Panc1 (cell line): ENCODE data around the gene LIPF. TPM values are rescaled to one million over a fixed set of nuclear protein-coding genes. Genes with fewer than 3 reads are reported as not detected.

ENCODE experiments used
- ATAC-seq: fragments of 200-7000 bp; cut with Tn5 transposase; 2 replicates; pipeline ENCODE4 v1.9.1; 2020; ENCODE audit warnings: mild to moderate bottlenecking, moderate library complexity
- BruUV-seq: library from RNA; stranded (reverse); fragments of 400-500 nt; replicated peaks from 2 replicates; lab custom pipeline; 2021; lab: Mats Ljungman, UMichigan
- CTCF ChIA-PET: fragments of 300-600 bp; sonication (Branson Sonifier 250); formaldehyde crosslinking; loops from one replicate; lab custom pipeline; 2022; ENCODE audit warnings: antibody characterized with exemption; lab: Charles Lee
- POLR2A ChIA-PET: fragments of 300-600 bp; sonication (Branson Sonifier 250); formaldehyde crosslinking; loops from one replicate; lab custom pipeline; 2022; ENCODE audit warnings: antibody characterized with exemption; lab: Charles Lee
- DNase-seq: peaks from one replicate; pipeline ENCODE4 v3.0.0-alpha.2; 2010; ENCODE audit warnings: low read depth, low spot score
- H3K27ac ChIP-seq: 2 replicates; pipeline ENCODE4 v1.5.1; 2011; ENCODE audit warnings: mild to moderate bottlenecking, low read length, inconsistent platforms
- H3K27me3 ChIP-seq: fragments of 200-500 bp; sonication (Bioruptor generic); 2 replicates; pipeline ENCODE4 v1.6.0; 2014; ENCODE audit warnings: low read length, inconsistent platforms; ENCODE audit not compliant: control insufficient read depth, insufficient read depth
- H3K36me3 ChIP-seq: fragments of 200-500 bp; sonication (Bioruptor generic); 2 replicates; pipeline ENCODE4 v1.5.1; 2014; ENCODE audit warnings: inconsistent platforms, mild to moderate bottlenecking, low read length, moderate library complexity; ENCODE audit not compliant: control insufficient read depth, insufficient read depth
- H3K4me1 ChIP-seq: 2 replicates; pipeline ENCODE4 v1.5.1; 2011; ENCODE audit warnings: inconsistent platforms, mild to moderate bottlenecking, low read length, moderate library complexity; ENCODE audit not compliant: control insufficient read depth, insufficient read depth
- H3K4me3 ChIP-seq, 2 experiments: 2 replicates each; pipeline ENCODE4 v1.5.1; 2011 to 2012; ENCODE audit warnings: low read depth in 2 of 2, low read length in 2 of 2, mild to moderate bottlenecking in 2 of 2, inconsistent platforms in 1 of 2, moderate library complexity in 1 of 2
- H3K9me3 ChIP-seq: fragments of 200-500 bp; sonication (Bioruptor generic); 2 replicates; pipeline ENCODE4 v1.5.1; 2014; ENCODE audit warnings: low read depth, mild to moderate bottlenecking, inconsistent platforms, low read length, moderate library complexity; ENCODE audit not compliant: control insufficient read depth, insufficient read depth
- POLR2AphosphoS5 ChIP-seq: IDR thresholded peaks from 2 replicates; pipeline ENCODE4 v1.6.1; 2012; ENCODE audit warnings: mild to moderate bottlenecking, low read depth, low read length, moderate library complexity
- SIN3A ChIP-seq: IDR thresholded peaks from 2 replicates; pipeline ENCODE4 v1.6.1; 2012; ENCODE audit warnings: low read depth, mild to moderate bottlenecking, low read length, moderate library complexity, borderline replicate concordance; ENCODE audit not compliant: insufficient read depth
- TCF7L2 ChIP-seq: IDR thresholded peaks from 2 replicates; pipeline ENCODE4 v1.6.1; 2011; ENCODE audit warnings: mild to moderate bottlenecking, low read depth, low read length, inconsistent platforms
- in situ Hi-C: cut with HindIII; loops from 2 replicates; pipeline ENCODE4 v1.10.0; 2016; ENCODE audit warnings: low sequenced_read_pairs, low pct_unique_long_range_greater_than_20kb
- intact Hi-C: fragments of 100-400 bp; cut with micrococcal nuclease; formaldehyde crosslinking; loops from one replicate; pipeline ENCODE4 v1.10.0; 2022; ENCODE audit not compliant: unreplicated experiment
- total RNA-seq: library from RNA; stranded (reverse); gene quantifications from one replicate; pipeline ENCODE4 v1.2.1, GENCODE V29; 2021; ENCODE audit not compliant: unreplicated experiment
- TF ChIP-seq, protein P1 (sequence below), 2 experiments: IDR thresholded peaks; 2 replicates each; pipeline ENCODE4 v1.6.1; 2011 to 2012; ENCODE audit warnings: low read depth in 2 of 2, control low read depth in 1 of 2, low read length in 1 of 2, mild to moderate bottlenecking in 1 of 2, moderate library complexity in 1 of 2; ENCODE audit not compliant: insufficient read depth in 1 of 2
- TF ChIP-seq, protein P2 (sequence below): fragments of 450-650 bp; IDR thresholded peaks from 2 replicates; pipeline ENCODE4 v1.5.1; 2017; ENCODE audit warnings: mild to moderate bottlenecking

Gene LIPF
- total RNA-seq, 1 experiment from 2014 or later, result not detected

DNA sequence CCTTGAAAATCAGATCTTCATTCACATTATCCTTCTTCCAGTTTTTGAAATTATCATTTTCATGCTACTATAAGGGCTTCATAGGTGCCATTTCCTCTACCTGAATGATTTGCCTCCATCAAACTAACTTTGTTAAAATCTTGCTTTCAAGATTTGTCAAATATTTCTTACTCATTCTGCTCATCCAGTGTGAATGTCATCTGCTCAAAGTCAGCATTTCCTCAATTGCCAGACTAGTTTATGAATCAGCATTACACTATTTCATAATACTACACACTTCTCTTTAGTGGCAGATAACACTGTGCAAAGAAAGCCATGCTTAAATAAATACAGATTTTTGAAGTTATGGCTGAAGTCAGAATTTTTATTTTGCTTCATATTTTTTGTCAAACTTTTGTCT is 21.3 kb upstream of the LIPF start:
- H3K4me1 ChIP-seq, result no peaks in the 10 kb centered on the region
- in situ Hi-C loops, result no loop called here
- TF ChIP-seq POLR2AphosphoS5 (no peak), SIN3A (no peak), TCF7L2 (no peak)
- TF ChIP-seq, protein P1, sequence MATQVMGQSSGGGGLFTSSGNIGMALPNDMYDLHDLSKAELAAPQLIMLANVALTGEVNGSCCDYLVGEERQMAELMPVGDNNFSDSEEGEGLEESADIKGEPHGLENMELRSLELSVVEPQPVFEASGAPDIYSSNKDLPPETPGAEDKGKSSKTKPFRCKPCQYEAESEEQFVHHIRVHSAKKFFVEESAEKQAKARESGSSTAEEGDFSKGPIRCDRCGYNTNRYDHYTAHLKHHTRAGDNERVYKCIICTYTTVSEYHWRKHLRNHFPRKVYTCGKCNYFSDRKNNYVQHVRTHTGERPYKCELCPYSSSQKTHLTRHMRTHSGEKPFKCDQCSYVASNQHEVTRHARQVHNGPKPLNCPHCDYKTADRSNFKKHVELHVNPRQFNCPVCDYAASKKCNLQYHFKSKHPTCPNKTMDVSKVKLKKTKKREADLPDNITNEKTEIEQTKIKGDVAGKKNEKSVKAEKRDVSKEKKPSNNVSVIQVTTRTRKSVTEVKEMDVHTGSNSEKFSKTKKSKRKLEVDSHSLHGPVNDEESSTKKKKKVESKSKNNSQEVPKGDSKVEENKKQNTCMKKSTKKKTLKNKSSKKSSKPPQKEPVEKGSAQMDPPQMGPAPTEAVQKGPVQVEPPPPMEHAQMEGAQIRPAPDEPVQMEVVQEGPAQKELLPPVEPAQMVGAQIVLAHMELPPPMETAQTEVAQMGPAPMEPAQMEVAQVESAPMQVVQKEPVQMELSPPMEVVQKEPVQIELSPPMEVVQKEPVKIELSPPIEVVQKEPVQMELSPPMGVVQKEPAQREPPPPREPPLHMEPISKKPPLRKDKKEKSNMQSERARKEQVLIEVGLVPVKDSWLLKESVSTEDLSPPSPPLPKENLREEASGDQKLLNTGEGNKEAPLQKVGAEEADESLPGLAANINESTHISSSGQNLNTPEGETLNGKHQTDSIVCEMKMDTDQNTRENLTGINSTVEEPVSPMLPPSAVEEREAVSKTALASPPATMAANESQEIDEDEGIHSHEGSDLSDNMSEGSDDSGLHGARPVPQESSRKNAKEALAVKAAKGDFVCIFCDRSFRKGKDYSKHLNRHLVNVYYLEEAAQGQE (IDR thresholded peaks at IDR 0.05; ENCODE audit: insufficient read depth in 1 of 2, low read depth in 2 of 2, low read length in 1 of 2), result no peak
- TF ChIP-seq, protein P2, sequence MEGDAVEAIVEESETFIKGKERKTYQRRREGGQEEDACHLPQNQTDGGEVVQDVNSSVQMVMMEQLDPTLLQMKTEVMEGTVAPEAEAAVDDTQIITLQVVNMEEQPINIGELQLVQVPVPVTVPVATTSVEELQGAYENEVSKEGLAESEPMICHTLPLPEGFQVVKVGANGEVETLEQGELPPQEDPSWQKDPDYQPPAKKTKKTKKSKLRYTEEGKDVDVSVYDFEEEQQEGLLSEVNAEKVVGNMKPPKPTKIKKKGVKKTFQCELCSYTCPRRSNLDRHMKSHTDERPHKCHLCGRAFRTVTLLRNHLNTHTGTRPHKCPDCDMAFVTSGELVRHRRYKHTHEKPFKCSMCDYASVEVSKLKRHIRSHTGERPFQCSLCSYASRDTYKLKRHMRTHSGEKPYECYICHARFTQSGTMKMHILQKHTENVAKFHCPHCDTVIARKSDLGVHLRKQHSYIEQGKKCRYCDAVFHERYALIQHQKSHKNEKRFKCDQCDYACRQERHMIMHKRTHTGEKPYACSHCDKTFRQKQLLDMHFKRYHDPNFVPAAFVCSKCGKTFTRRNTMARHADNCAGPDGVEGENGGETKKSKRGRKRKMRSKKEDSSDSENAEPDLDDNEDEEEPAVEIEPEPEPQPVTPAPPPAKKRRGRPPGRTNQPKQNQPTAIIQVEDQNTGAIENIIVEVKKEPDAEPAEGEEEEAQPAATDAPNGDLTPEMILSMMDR, result no peak

DNA sequence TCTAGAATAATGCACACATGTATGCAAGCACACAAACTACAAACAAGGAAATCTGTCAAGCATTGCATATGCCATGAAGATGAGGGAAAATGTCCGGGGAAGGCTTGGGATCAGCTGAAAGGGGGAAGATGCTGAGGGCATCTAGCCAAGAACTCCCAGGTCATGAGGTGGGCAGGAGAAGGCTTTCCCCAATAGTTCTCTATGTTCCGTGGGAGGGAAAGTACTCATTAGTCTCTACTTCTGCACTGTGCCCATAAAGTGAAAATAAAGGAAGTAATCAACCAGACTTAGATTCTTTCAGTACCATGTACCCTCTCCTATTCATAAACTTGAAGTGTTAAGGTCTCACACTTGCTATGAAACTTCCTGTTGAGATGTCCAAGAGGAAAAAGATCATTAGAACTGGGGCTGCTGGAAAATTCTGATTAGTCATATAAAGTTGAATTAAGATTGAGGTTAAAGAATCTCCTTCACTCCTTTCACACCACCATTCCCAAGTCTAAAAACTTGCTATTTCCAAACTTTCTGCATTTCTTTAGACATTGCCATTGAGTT is 17.1 kb upstream of the LIPF start:
- H3K4me1 ChIP-seq, result no peaks in the 10 kb centered on the region; the same call in 1 of the 2 replicates
- in situ Hi-C loops (no loop called here), intact Hi-C loops (no loop called here)
- ATAC-seq (no peak), DNase-seq (no peak)
- no TSS peak for BruUV-seq
- ChIA-PET POLR2A (no interaction called here), CTCF (no interaction called here)
- H3K27me3 ChIP-seq, result no peaks in the 10 kb centered on the region
- no peaks in the 10 kb centered on the region for H3K9me3 ChIP-seq
- H3K36me3 ChIP-seq, result no peaks in the 10 kb centered on the region
- H3K4me3 ChIP-seq, result no peak overlapping the region
- no peak for TF ChIP-seq SIN3A
- TF ChIP-seq, protein P1 (IDR thresholded peaks at IDR 0.05; ENCODE audit: insufficient read depth in 1 of 2, low read depth in 2 of 2, low read length in 1 of 2), result no peak
- TF ChIP-seq, protein P2, result no peak
- TF ChIP-seq TCF7L2, result no peak
- TF ChIP-seq POLR2AphosphoS5, result no peak
- no peak overlapping the region for H3K27ac ChIP-seq

More for the DNA sequence above, 21.3 kb upstream of the LIPF start:
- no peaks in the 10 kb centered on the region for H3K27me3 ChIP-seq
- intact Hi-C loops, result no loop called here
- ChIA-PET POLR2A (no interaction called here), CTCF (no interaction called here)
- ATAC-seq, result no peak
- no TSS peak for BruUV-seq
- 0 out of 2 replicates have a peak, but pooled peaks cover 4% of the 10 kb centered on the region for H3K9me3 ChIP-seq
- H3K4me3 ChIP-seq, result no peak overlapping the region
- no peak overlapping the region for H3K27ac ChIP-seq
- H3K36me3 ChIP-seq, result no peaks in the 10 kb centered on the region
- DNase-seq, result no peak
